ENCODE data around the gene RSPRY1. TPM values are rescaled to one million over a fixed set of nuclear protein-coding genes. Genes with fewer than 3 reads are reported as not detected.

Gene RSPRY1
- total and polyA plus RNA-seq, 8 donors: 6.9 to 21.9 (median 18.7) TPM

DNA sequence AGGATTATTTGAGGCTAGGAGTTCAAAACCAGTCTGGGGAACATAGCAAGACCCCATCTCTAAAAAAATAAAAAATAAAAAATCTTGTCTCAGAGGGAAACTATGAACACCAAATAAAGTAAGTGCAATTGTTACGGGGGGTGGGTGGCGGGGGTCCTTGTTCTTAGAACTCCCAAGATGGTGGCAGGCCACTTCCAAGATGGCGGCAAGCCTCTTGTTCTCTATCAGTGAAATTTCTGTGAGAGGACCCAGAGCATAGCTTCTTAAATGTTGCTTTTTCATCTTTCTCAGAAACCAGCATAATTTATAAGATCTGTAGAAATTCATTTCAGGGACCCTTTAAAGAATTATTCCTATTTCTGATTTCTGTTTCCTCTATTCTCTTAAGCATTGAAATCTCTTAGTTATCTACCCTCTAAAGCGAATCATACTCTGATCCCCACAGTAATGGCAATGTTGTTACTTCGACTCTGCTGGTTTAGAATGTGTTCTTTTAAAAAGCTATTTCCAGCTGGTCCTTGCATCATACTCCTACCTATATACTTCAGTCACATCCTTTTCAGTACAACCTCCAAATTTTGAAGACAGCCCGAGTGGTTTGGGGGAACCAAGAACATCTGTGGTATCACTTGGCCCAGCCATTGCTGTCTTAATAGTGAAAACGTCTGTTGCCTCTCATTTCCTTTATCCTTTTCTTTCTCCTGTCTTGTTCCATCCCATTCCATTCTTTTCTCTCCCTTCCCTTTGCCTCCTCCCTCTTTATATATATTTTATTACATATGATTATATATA is 16.2 kb downstream of the RSPRY1 start:
- DNase-seq: no peak
- 91 to 92% methylated on average over 7 of the region's 7 CpGs for WGBS, 2 donors
- Histone ChIP-seq H3K27me3 (no peaks in the 10 kb centered on the region), H3K27ac (no peak overlapping the region), H3K36me3 (peaks cover 0 to 15% (median 0%) of the 10 kb centered on the region in 3 donors), H3K4me3 (no peak overlapping the region), H3K9me3 (no peaks in the 10 kb centered on the region), H3K4me1 (no peaks in the 10 kb centered on the region)
- no peak for ATAC-seq
- FAIRE-seq: no peak
- intact Hi-C loops (cut with DNase I): no loop called here
- TF ChIP-seq, protein P1, sequence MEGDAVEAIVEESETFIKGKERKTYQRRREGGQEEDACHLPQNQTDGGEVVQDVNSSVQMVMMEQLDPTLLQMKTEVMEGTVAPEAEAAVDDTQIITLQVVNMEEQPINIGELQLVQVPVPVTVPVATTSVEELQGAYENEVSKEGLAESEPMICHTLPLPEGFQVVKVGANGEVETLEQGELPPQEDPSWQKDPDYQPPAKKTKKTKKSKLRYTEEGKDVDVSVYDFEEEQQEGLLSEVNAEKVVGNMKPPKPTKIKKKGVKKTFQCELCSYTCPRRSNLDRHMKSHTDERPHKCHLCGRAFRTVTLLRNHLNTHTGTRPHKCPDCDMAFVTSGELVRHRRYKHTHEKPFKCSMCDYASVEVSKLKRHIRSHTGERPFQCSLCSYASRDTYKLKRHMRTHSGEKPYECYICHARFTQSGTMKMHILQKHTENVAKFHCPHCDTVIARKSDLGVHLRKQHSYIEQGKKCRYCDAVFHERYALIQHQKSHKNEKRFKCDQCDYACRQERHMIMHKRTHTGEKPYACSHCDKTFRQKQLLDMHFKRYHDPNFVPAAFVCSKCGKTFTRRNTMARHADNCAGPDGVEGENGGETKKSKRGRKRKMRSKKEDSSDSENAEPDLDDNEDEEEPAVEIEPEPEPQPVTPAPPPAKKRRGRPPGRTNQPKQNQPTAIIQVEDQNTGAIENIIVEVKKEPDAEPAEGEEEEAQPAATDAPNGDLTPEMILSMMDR (IDR thresholded peaks at IDR 0.05): no peak

DNA sequence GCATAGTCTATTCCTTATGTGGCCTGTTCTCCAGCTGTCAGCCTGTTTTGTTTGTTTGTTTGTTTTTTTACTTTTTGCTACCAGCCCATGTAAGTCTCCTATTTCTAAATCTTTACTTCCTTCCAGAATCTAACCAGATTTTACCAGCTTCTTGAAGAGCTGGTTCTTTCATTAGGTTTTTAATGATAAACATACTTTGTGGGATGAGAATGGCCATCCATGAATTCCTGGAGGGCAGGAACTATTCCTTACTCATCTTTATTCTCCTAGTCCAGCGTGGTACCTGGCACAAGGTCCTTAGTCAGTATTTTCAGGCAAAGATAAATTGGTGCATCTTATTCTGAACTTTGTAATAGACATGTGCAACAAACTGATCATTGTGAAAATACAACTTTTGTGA is 17.3 kb downstream of the RSPRY1 start:
- DNase-seq: no peak
- Histone ChIP-seq H3K4me1 (no peaks in the 10 kb centered on the region), H3K9me3 (no peaks in the 10 kb centered on the region), H3K4me3 (no peak overlapping the region), H3K36me3 (peaks cover 0 to 17% (median 0%) of the 10 kb centered on the region in 3 donors), H3K27ac (no peak overlapping the region), H3K27me3 (no peaks in the 10 kb centered on the region)
- WGBS, 2 donors: 67 to 82% methylated on average over 1 of the region's 1 CpG
- intact Hi-C loops (cut with DNase I): no loop called here
- ATAC-seq: no peak
- FAIRE-seq: no peak
- TF ChIP-seq, protein P1 (IDR thresholded peaks at IDR 0.05): no peak

DNA sequence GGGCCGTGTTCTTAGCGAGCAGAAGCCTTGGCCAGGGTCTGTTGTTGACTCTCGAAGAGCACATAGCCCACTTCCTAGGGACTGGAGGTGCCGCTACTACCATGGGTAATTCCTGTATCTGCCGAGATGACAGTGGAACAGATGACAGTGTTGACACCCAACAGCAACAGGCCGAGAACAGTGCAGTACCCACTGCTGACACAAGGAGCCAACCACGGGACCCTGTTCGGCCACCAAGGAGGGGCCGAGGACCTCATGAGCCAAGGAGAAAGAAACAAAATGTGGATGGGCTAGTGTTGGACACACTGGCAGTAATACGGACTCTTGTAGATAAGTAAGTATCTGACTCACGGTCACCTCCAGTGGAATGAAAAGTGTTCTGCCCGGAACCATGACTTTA is 18.5 kb downstream of the RSPRY1 start:
- WGBS, 2 donors: 90 to 93% methylated on average over 12 of the region's 12 CpGs
- H3K36me3 ChIP-seq: peaks cover 0 to 29% (median 5%) of the 10 kb centered on the region in 3 donors
- no peak overlapping the region for H3K27ac ChIP-seq
- no peaks in the 10 kb centered on the region for H3K9me3 ChIP-seq
- no peak overlapping the region for H3K4me3 ChIP-seq
- intact Hi-C loops (cut with DNase I): no loop called here
- no peak for ATAC-seq
- DNase-seq: no peak
- TF ChIP-seq, protein P1 (IDR thresholded peaks at IDR 0.05): no peak
- H3K27me3 ChIP-seq: no peaks in the 10 kb centered on the region
- no peak for FAIRE-seq
- H3K4me1 ChIP-seq: no peaks in the 10 kb centered on the region

DNA sequence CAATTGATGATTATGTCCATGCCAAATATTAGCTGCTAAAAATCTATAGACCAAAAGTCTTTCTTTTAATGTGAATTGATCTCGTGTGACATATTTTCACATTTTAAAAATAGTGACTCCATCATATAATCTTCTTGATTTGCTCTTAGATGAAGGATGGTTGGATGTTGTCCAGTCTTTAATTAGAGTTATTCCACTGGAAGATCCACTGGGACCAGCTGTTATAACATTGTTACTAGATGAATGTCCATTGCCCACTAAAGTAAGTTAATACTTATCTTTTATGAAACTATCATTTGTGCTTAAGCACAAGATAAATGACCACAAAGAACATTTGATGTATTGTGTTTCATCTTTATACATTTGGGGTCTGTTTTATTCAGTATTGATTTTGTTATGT is 22.8 kb downstream of the RSPRY1 start:
- ATAC-seq: no peak
- Histone ChIP-seq H3K9me3 (no peaks in the 10 kb centered on the region), H3K4me1 (no peaks in the 10 kb centered on the region), H3K36me3 (peaks cover 0 to 57% (median 20%) of the 10 kb centered on the region in 3 donors), H3K27me3 (no peaks in the 10 kb centered on the region), H3K27ac (no peak overlapping the region), H3K4me3 (no peak overlapping the region)
- no peak for FAIRE-seq
- DNase-seq: no peak
- intact Hi-C loops (cut with DNase I): no loop called here
- WGBS, 2 donors: 92 to 94% methylated on average over 1 of the region's 1 CpG
- TF ChIP-seq, protein P1 (IDR thresholded peaks at IDR 0.05): no peak

DNA sequence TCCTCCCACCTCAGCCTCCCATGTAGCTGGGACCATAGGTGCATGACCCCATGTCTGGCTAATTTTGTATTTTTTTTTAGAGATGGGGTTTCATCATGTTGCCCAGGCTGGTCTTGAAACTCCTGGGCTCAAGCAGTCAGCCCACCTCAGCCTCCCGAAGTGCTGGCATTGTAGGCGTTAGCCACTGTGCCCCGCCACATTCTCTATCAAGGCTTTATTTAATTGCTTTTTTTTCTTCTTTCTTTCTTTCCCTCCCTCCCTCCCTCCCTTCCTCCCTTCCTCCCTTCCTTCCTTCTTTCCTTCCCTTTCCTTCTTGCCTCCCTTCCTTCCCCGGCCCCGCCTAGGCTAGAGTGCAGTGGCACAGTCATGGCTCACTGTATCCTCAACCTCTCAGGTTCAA is 23.7 kb downstream of the RSPRY1 start:
- peaks cover 0 to 60% (median 27%) of the 10 kb centered on the region in 3 donors for H3K36me3 ChIP-seq
- H3K4me1 ChIP-seq: no peaks in the 10 kb centered on the region
- FAIRE-seq (no peak), DNase-seq (no peak), ATAC-seq (no peak)
- WGBS, 2 donors: 94 to 99% methylated on average over 5 of the region's 5 CpGs
- no peaks in the 10 kb centered on the region for H3K27me3 ChIP-seq
- intact Hi-C loops (cut with DNase I): no loop called here
- H3K27ac ChIP-seq: no peak overlapping the region
- no peak overlapping the region for H3K4me3 ChIP-seq
- TF ChIP-seq, protein P1 (IDR thresholded peaks at IDR 0.05): no peak
- no peaks in the 10 kb centered on the region for H3K9me3 ChIP-seq

Data from pancreas (tissue), 10 donors.